Lung (tissue), 5 donors: ENCODE data around the gene PRAMEF6. TPM values are rescaled to one million over a fixed set of nuclear protein-coding genes. Genes with fewer than 3 reads are reported as not detected.

Experiments
- polyA plus RNA-seq, 2 donors: library from polyadenylated mRNA; stranded (reverse); fragments of 200-250 nt; gene quantifications; one replicate each; pipeline ENCODE4 v1.2.1, GENCODE V29; 2013
- small RNA-seq: library from RNA; depleted of rRNA; stranded (forward); fragments of <200 nt; gene quantifications from one replicate; pipeline ENCODE3, GENCODE V24; 2014; ENCODE audit warnings: low replicate concordance
- total RNA-seq, 2 donors: library from RNA; depleted of rRNA in 1 of 2; stranded (reverse); fragments of >200 nt in 1 of 2; gene quantifications; one replicate each; pipeline ENCODE4 v1.2.1, GENCODE V29; 2014 to 2021
- donor health status: Bipolar disorder and iron deficiency.
- donor health status: healthy.
- donor health status: DM: yes; HTN: yes; CAD: no.

Gene PRAMEF6
- total and polyA plus RNA-seq, 4 donors = not detected

Small RNAs within 50 kb of the gene (small RNA-seq; reads per million reads assigned to genes)
- not detected for gene RNU6-1072P

Other genes with a start within 250 kb of the PRAMEF6 start
- not detected for gene AADACL3, start 231.5 kb downstream of the PRAMEF6 start, total RNA-seq
- not detected for gene AADACL3, start 231.5 kb downstream of the PRAMEF6 start, polyA plus RNA-seq
- 1 to 10 TPM; 1.3 to 8.5 TPM for gene CFAP107, start 201.4 kb downstream of the PRAMEF6 start, total RNA-seq
- 1 to 10 TPM; 2.4 to 2.5 TPM for gene CFAP107, start 201.4 kb downstream of the PRAMEF6 start, polyA plus RNA-seq
- not detected for gene PRAMEF12, start 173.8 kb downstream of the PRAMEF6 start, total RNA-seq
- not detected for gene PRAMEF12, start 173.8 kb downstream of the PRAMEF6 start, polyA plus RNA-seq
- gene PRAMEF1, start 156.2 kb downstream of the PRAMEF6 start, total RNA-seq = not detected
- gene PRAMEF1, start 156.2 kb downstream of the PRAMEF6 start, polyA plus RNA-seq = not detected
- not detected for gene PRAMEF11, start 116.2 kb downstream of the PRAMEF6 start, total RNA-seq
- gene PRAMEF11, start 116.2 kb downstream of the PRAMEF6 start, polyA plus RNA-seq = not detected
- not detected for gene HNRNPCL1, start 98.9 kb downstream of the PRAMEF6 start, total RNA-seq
- gene HNRNPCL1, start 98.9 kb downstream of the PRAMEF6 start, polyA plus RNA-seq = not detected
- not detected for gene PRAMEF2, start 90.5 kb downstream of the PRAMEF6 start, total RNA-seq
- gene PRAMEF2, start 90.5 kb downstream of the PRAMEF6 start, polyA plus RNA-seq = not detected
- gene PRAMEF4, start 61.4 kb downstream of the PRAMEF6 start, total RNA-seq = not detected
- not detected for gene PRAMEF4, start 61.4 kb downstream of the PRAMEF6 start, polyA plus RNA-seq
- not detected for gene PRAMEF10, start 49.3 kb downstream of the PRAMEF6 start, total RNA-seq
- not detected for gene PRAMEF10, start 49.3 kb downstream of the PRAMEF6 start, polyA plus RNA-seq
- gene PRAMEF7, start 31.0 kb downstream of the PRAMEF6 start, total RNA-seq = not detected
- gene PRAMEF7, start 31.0 kb downstream of the PRAMEF6 start, polyA plus RNA-seq = not detected
- gene PRAMEF27, start 109.0 kb upstream of the PRAMEF6 start, total RNA-seq = not detected
- not detected for gene PRAMEF27, start 109.0 kb upstream of the PRAMEF6 start, polyA plus RNA-seq
- not detected for gene HNRNPCL3, start 113.2 kb upstream of the PRAMEF6 start, total RNA-seq
- gene HNRNPCL3, start 113.2 kb upstream of the PRAMEF6 start, polyA plus RNA-seq = not detected
- gene PRAMEF25, start 123.2 kb upstream of the PRAMEF6 start, total RNA-seq = not detected
- gene PRAMEF25, start 123.2 kb upstream of the PRAMEF6 start, polyA plus RNA-seq = not detected
- not detected for gene HNRNPCL2, start 169.3 kb upstream of the PRAMEF6 start, total RNA-seq
- gene HNRNPCL2, start 169.3 kb upstream of the PRAMEF6 start, polyA plus RNA-seq = not detected
- not detected for gene PRAMEF26, start 208.4 kb upstream of the PRAMEF6 start, total RNA-seq
- gene PRAMEF26, start 208.4 kb upstream of the PRAMEF6 start, polyA plus RNA-seq = not detected
- not detected for gene HNRNPCL4, start 218.1 kb upstream of the PRAMEF6 start, total RNA-seq
- not detected for gene HNRNPCL4, start 218.1 kb upstream of the PRAMEF6 start, polyA plus RNA-seq
- gene PRAMEF9, start 224.3 kb upstream of the PRAMEF6 start, total RNA-seq = not detected
- not detected for gene PRAMEF9, start 224.3 kb upstream of the PRAMEF6 start, polyA plus RNA-seq